Tibial nerve (tissue), 4 donors: ENCODE measurements around the gene LARP4B. TPM values are rescaled to one million over a fixed set of nuclear protein-coding genes. Genes with fewer than 3 reads are reported as not detected.
A peak's percentile ranks its signal among the peaks of the same experiment; 100 is the strongest.

Experiments used
- DNase-seq, 2 donors: peaks; one replicate each; pipeline ENCODE4 v3.0.0-alpha.2; 2019; ENCODE audit warnings: low spot score in 2 of 2
- H3K27ac ChIP-seq, 4 donors: fragments of 200-600 bp; sonication (generic) in 3 of 4; one replicate each; pipeline ENCODE4 v1.5.1; 2017 to 2019; ENCODE audit warnings: mild to moderate bottlenecking in 1 of 4
- H3K27me3 ChIP-seq, 2 donors: fragments of 200-600 bp; sonication (generic) in 1 of 2; one replicate each; pipeline versions ENCODE4 v1.5.1 to v1.6.0; 2017 to 2019
- H3K36me3 ChIP-seq, 3 donors: fragments of 200-600 bp; sonication (generic); one replicate each; pipeline ENCODE4 v1.5.1; 2018 to 2019
- H3K4me1 ChIP-seq, 4 donors: fragments of 200-600 bp; sonication (generic) in 3 of 4; one replicate each; pipeline ENCODE4 v1.5.1; 2017 to 2019
- H3K4me3 ChIP-seq, 4 donors: fragments of 200-600 bp; sonication (generic) in 3 of 4; one replicate each; pipeline ENCODE4 v1.5.1; 2017 to 2019; ENCODE audit warnings: mild to moderate bottlenecking in 1 of 4, moderate library complexity in 1 of 4
- H3K9me3 ChIP-seq, 4 donors: fragments of 200-600 bp; sonication (generic) in 3 of 4; one replicate each; pipeline ENCODE4 v1.5.1; 2017 to 2019
- CTCF ChIP-seq, 5 experiments: fragments of 200-600 bp in 3 of 5; fragments of 450-650 bp in 2 of 5; sonication (generic) in 3 of 5; IDR thresholded peaks; one replicate each; pipeline ENCODE4 v1.5.1; 2016 to 2019; ENCODE audit warnings: antibody characterized with exemption in 5 of 5, mild to moderate bottlenecking in 3 of 5, moderate library complexity in 2 of 5
- EP300 ChIP-seq, 2 donors: sonication (generic); formaldehyde crosslinking; IDR thresholded peaks; one replicate each; pipeline ENCODE4 v1.6.1; 2017; ENCODE audit warnings: antibody characterized with exemption in 2 of 2, mild to moderate bottlenecking in 1 of 2
- POLR2A ChIP-seq, 2 donors: fragments of 450-650 bp; IDR thresholded peaks; one replicate each; pipeline ENCODE4 v1.6.1; 2017; ENCODE audit warnings: antibody characterized with exemption in 2 of 2, mild to moderate bottlenecking in 2 of 2, moderate library complexity in 2 of 2
- WGBS, 2 donors: methylation state at CpG; one replicate each; pipeline ENCODE4 v1.1.5; 2018; 5-methylcytosine and 5-hydroxymethylcytosine counted together
- total RNA-seq, 4 donors: library from RNA; depleted of rRNA; stranded (reverse); fragments of >200 nt; gene quantifications; one replicate each; pipeline ENCODE4 v1.1.0, GENCODE V29; 2016

The LARP4B gene
- total RNA-seq, 4 donors from 2014 or later = 50.2 to 64.7 (median 58.6) TPM

GRCh38 chr10:932589-932988 is 1.1 kb upstream of the LARP4B start:
- WGBS, 2 donors = 85 to 86% methylated on average over 19 of the region's 28 CpGs
- DNase-seq = no peak

GRCh38 chr10:930625-931325 is 730 bp downstream of the LARP4B start:
- TF ChIP-seq EP300 (IDR thresholded peaks at IDR 0.05) = no peak
- no peak for TF ChIP-seq POLR2A (IDR thresholded peaks at IDR 0.05)
- TF ChIP-seq CTCF (IDR thresholded peaks at IDR 0.05) = no peak
- peak overlapping the region; percentile 70 to 95 (median 78) for H3K4me3 ChIP-seq
- no peaks in the 10 kb centered on the region for H3K9me3 ChIP-seq
- DNase-seq = no peak
- WGBS, 2 donors = 1 to 2% methylated on average over 46 to 50 of the region's 63 CpGs
- H3K27ac ChIP-seq = peak overlapping the region; percentile 69 to 99 (median 90)
- no peaks in the 10 kb centered on the region for H3K27me3 ChIP-seq
- H3K36me3 ChIP-seq = no peaks in the 10 kb centered on the region
- peaks cover 8 to 54% (median 20%) of the 10 kb centered on the region in 4 donors for H3K4me1 ChIP-seq

More at GRCh38 chr10:932589-932988, 1.1 kb upstream of the LARP4B start:
- Histone ChIP-seq H3K36me3 (no peaks in the 10 kb centered on the region), H3K27me3 (no peaks in the 10 kb centered on the region), H3K9me3 (no peaks in the 10 kb centered on the region), H3K4me3 (peak overlapping the region; percentile 70 to 95 (median 83)), H3K4me1 (peaks cover 8 to 38% (median 17%) of the 10 kb centered on the region in 4 donors), H3K27ac (peak overlapping the region; percentile 98 to 99 (median 98))
- TF ChIP-seq EP300 (IDR thresholded peaks at IDR 0.05) (no peak), POLR2A (IDR thresholded peaks at IDR 0.05) (no peak), CTCF (IDR thresholded peaks at IDR 0.05) (no peak)

GRCh38 chr10:929960-930624 is 1.4 kb downstream of the LARP4B start:
- no peaks in the 10 kb centered on the region for H3K36me3 ChIP-seq
- no peak for DNase-seq
- no peaks in the 10 kb centered on the region for H3K27me3 ChIP-seq
- H3K4me3 ChIP-seq = peak overlapping the region; percentile 70 to 95 (median 78)
- TF ChIP-seq CTCF (IDR thresholded peaks at IDR 0.05) (no peak), EP300 (IDR thresholded peaks at IDR 0.05) (no peak), POLR2A (IDR thresholded peaks at IDR 0.05) (no peak)
- H3K27ac ChIP-seq = peak overlapping the region; percentile 69 to 99 (median 90)
- WGBS, 2 donors = 6% methylated on average over 14 of the region's 14 CpGs
- peaks cover 8 to 61% (median 20%) of the 10 kb centered on the region in 4 donors for H3K4me1 ChIP-seq
- H3K9me3 ChIP-seq = no peaks in the 10 kb centered on the region

DNA sequence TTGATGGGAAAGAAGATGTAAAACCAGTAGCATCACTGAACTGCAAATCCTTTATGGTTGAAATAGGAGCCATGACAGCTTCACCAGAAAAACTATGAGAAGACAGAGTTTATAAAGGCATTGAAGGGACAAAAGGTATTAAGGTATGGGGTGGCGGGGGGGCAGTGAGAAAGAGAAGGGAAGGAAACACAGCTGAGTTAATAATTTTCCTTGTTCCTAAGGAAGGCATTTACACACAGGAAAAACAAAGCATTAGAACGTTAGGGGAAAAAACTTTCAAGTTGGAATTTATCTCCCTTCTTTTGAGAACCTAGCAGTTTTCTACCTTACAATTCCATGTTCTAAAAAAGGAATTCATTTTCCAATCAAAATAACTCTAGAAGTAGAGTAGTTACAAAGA is 4.4 kb downstream of the LARP4B start:
- no peak overlapping the region for H3K27ac ChIP-seq
- peaks cover 8 to 79% (median 24%) of the 10 kb centered on the region in 4 donors for H3K4me1 ChIP-seq
- 42 to 47% methylated on average over 2 of the region's 2 CpGs for WGBS, 2 donors
- no peaks in the 10 kb centered on the region for H3K27me3 ChIP-seq
- no peak for TF ChIP-seq CTCF (IDR thresholded peaks at IDR 0.05)
- no peak for TF ChIP-seq EP300 (IDR thresholded peaks at IDR 0.05)
- no peak for TF ChIP-seq POLR2A (IDR thresholded peaks at IDR 0.05)
- no peaks in the 10 kb centered on the region for H3K36me3 ChIP-seq
- no peak for DNase-seq
- H3K9me3 ChIP-seq = no peaks in the 10 kb centered on the region
- no peak overlapping the region for H3K4me3 ChIP-seq
